ENCODE results near the gene GPR142. TPM values are rescaled to one million over a fixed set of nuclear protein-coding genes. Genes with fewer than 3 reads are reported as not detected.

GPR142 gene
- total and polyA plus RNA-seq, 4 donors: 0.22 to 0.86 (median 0.51) TPM

- DNase-seq (ENCODE audit: low read depth in 4 of 6, low spot score in 6 of 6): peak in 2 of 6 donors; percentile 40 to 58
- Histone ChIP-seq H3K4me1 (ENCODE audit: control insufficient read depth, insufficient read depth, low read length) (peaks cover 21% of the 10 kb centered on the region), H3K4me3 (ENCODE audit: low read depth, low read length) (no peak overlapping the region), H3K27me3 (ENCODE audit: control insufficient read depth, insufficient read depth, low read length) (peaks cover 60% of the 10 kb centered on the region), H3K27ac (ENCODE audit: low read depth, low read length) (no peak overlapping the region), H3K36me3 (ENCODE audit: control insufficient read depth, insufficient read depth, low read length) (peaks cover 23% of the 10 kb centered on the region), H3K9me3 (ENCODE audit: control insufficient read depth, insufficient read depth, low read length) (no peaks in the 10 kb centered on the region)
- 9% methylated on average over 27 of the region's 29 CpGs for WGBS (ENCODE audit: insufficient coverage)
Observed at GRCh38 chr17:74354123-74354522, 13.2 kb upstream of the GPR142 start.

- peaks cover 23% of the 10 kb centered on the region for H3K36me3 ChIP-seq (ENCODE audit: control insufficient read depth, insufficient read depth, low read length)
- WGBS (ENCODE audit: insufficient coverage): 90% methylated on average over 6 of the region's 10 CpGs
- no peak for DNase-seq (ENCODE audit: low read depth in 4 of 6, low spot score in 6 of 6)
- peaks cover 21% of the 10 kb centered on the region for H3K4me1 ChIP-seq (ENCODE audit: control insufficient read depth, insufficient read depth, low read length)
- no peak overlapping the region for H3K27ac ChIP-seq (ENCODE audit: low read depth, low read length)
- H3K27me3 ChIP-seq (ENCODE audit: control insufficient read depth, insufficient read depth, low read length): peaks cover 60% of the 10 kb centered on the region
- H3K4me3 ChIP-seq (ENCODE audit: low read depth, low read length): no peak overlapping the region
- H3K9me3 ChIP-seq (ENCODE audit: control insufficient read depth, insufficient read depth, low read length): no peaks in the 10 kb centered on the region
Observed at GRCh38 chr17:74354561-74354960, 12.7 kb upstream of the GPR142 start.

DNA sequence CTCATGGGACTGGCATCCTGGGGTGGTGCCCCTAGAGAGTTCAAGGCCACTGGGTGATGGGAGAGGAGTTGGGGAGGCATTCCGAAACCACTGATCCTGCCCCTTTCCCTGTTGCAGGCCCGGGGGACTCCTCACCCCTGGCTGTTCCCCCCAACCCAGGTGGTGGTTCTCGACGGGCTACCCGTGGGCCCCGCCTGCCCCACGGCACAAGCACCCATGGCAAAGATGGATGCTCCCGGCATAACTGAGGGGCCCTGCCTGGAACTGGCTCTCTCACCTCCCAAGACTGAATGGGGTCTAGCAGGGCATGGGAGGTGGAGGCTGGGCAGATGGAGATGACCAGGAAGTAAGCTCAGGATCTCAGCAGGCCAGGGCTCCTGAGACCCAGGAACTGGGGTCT, 12.2 kb upstream of the GPR142 start:
- Histone ChIP-seq H3K9me3 (ENCODE audit: control insufficient read depth, insufficient read depth, low read length) (no peaks in the 10 kb centered on the region), H3K4me1 (ENCODE audit: control insufficient read depth, insufficient read depth, low read length) (peaks cover 25% of the 10 kb centered on the region), H3K27ac (ENCODE audit: low read depth, low read length) (no peak overlapping the region), H3K27me3 (ENCODE audit: control insufficient read depth, insufficient read depth, low read length) (peaks cover 60% of the 10 kb centered on the region), H3K4me3 (ENCODE audit: low read depth, low read length) (no peak overlapping the region), H3K36me3 (ENCODE audit: control insufficient read depth, insufficient read depth, low read length) (peaks cover 26% of the 10 kb centered on the region)
- no peak for DNase-seq (ENCODE audit: low read depth in 4 of 6, low spot score in 6 of 6)
- WGBS (ENCODE audit: insufficient coverage): 93% methylated on average over 6 of the region's 8 CpGs

- peak in 1 of 6 donors; percentile 47 for DNase-seq (ENCODE audit: low read depth in 4 of 6, low spot score in 6 of 6)
- peaks cover 27% of the 10 kb centered on the region for H3K36me3 ChIP-seq (ENCODE audit: control insufficient read depth, insufficient read depth, low read length)
- H3K4me3 ChIP-seq (ENCODE audit: low read depth, low read length): no peak overlapping the region
- H3K27ac ChIP-seq (ENCODE audit: low read depth, low read length): no peak overlapping the region
- WGBS (ENCODE audit: insufficient coverage): 25% methylated on average over 103 of the region's 105 CpGs
- no peaks in the 10 kb centered on the region for H3K9me3 ChIP-seq (ENCODE audit: control insufficient read depth, insufficient read depth, low read length)
- H3K4me1 ChIP-seq (ENCODE audit: control insufficient read depth, insufficient read depth, low read length): peaks cover 38% of the 10 kb centered on the region
- peaks cover 45% of the 10 kb centered on the region for H3K27me3 ChIP-seq (ENCODE audit: control insufficient read depth, insufficient read depth, low read length)
Observed at GRCh38 chr17:74356646-74357465, 10.4 kb upstream of the GPR142 start.

GRCh38 chr17:74357466-74357809, 9.9 kb upstream of the GPR142 start:
- Histone ChIP-seq H3K9me3 (ENCODE audit: control insufficient read depth, insufficient read depth, low read length) (no peaks in the 10 kb centered on the region), H3K27ac (ENCODE audit: low read depth, low read length) (no peak overlapping the region), H3K4me1 (ENCODE audit: control insufficient read depth, insufficient read depth, low read length) (peaks cover 38% of the 10 kb centered on the region), H3K36me3 (ENCODE audit: control insufficient read depth, insufficient read depth, low read length) (peaks cover 27% of the 10 kb centered on the region), H3K4me3 (ENCODE audit: low read depth, low read length) (no peak overlapping the region), H3K27me3 (ENCODE audit: control insufficient read depth, insufficient read depth, low read length) (peaks cover 40% of the 10 kb centered on the region)
- WGBS (ENCODE audit: insufficient coverage): 42% methylated on average over 32 of the region's 32 CpGs
- DNase-seq (ENCODE audit: low read depth in 4 of 6, low spot score in 6 of 6): no peak

DNA sequence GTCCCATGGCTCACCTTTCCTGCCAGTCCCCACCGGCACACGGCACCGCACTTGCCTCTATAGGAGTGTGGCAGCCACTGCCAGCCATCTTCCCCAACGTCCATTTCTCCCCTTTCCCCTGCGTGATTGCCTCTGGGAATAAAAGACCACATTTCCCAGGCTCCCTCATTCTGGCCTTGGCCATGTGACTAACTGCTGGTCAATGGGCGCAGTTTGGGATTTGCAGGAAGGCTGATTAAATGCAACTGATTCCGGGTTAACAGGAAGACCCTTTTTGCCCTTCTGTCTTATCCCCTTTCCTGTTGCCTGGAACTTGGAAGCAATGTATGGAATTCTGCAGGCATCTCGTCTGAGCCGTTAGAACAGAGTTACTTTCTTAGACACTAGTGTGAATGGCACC, 8.6 kb upstream of the GPR142 start:
- no peak for DNase-seq (ENCODE audit: low read depth in 4 of 6, low spot score in 6 of 6)
- Histone ChIP-seq H3K9me3 (ENCODE audit: control insufficient read depth, insufficient read depth, low read length) (no peaks in the 10 kb centered on the region), H3K4me1 (ENCODE audit: control insufficient read depth, insufficient read depth, low read length) (peaks cover 50% of the 10 kb centered on the region), H3K4me3 (ENCODE audit: low read depth, low read length) (no peak overlapping the region), H3K27ac (ENCODE audit: low read depth, low read length) (no peak overlapping the region), H3K36me3 (ENCODE audit: control insufficient read depth, insufficient read depth, low read length) (peaks cover 27% of the 10 kb centered on the region), H3K27me3 (ENCODE audit: control insufficient read depth, insufficient read depth, low read length) (peaks cover 28% of the 10 kb centered on the region)
- WGBS (ENCODE audit: insufficient coverage): 91% methylated on average over 4 of the region's 9 CpGs

DNA sequence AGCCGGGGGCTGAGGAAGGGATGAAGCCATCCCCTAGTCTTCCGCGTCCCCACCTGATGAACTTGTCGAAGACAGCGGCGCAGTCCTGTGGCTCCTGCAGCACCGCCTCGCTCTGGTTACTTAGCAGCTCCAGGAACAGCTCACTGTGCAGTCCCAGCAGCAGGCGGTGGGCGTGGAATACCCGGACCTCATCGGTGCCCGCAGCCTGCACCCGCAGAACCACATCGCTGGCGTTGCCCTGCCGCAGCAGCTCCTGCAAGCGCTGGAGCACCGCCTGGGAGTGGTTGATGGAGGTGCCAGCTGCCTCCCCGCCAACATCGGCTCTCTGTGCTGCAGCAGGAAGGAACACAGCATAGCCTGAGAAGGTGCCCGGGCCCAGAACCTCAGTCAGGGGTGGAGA, 7.4 kb upstream of the GPR142 start:
- WGBS (ENCODE audit: insufficient coverage): 86% methylated on average over 17 of the region's 22 CpGs
- Histone ChIP-seq H3K4me3 (ENCODE audit: low read depth, low read length) (no peak overlapping the region), H3K27me3 (ENCODE audit: control insufficient read depth, insufficient read depth, low read length) (peaks cover 17% of the 10 kb centered on the region), H3K9me3 (ENCODE audit: control insufficient read depth, insufficient read depth, low read length) (no peaks in the 10 kb centered on the region), H3K36me3 (ENCODE audit: control insufficient read depth, insufficient read depth, low read length) (peaks cover 24% of the 10 kb centered on the region), H3K4me1 (ENCODE audit: control insufficient read depth, insufficient read depth, low read length) (peaks cover 53% of the 10 kb centered on the region), H3K27ac (ENCODE audit: low read depth, low read length) (no peak overlapping the region)
- no peak for DNase-seq (ENCODE audit: low read depth in 4 of 6, low spot score in 6 of 6)

GRCh38 chr17:74360899-74361229, 6.4 kb upstream of the GPR142 start:
- peak overlapping the region; percentile 86 for H3K27ac ChIP-seq (ENCODE audit: low read depth, low read length)
- peaks cover 17% of the 10 kb centered on the region for H3K27me3 ChIP-seq (ENCODE audit: control insufficient read depth, insufficient read depth, low read length)
- H3K4me3 ChIP-seq (ENCODE audit: low read depth, low read length): peak overlapping the region; percentile 22
- peaks cover 18% of the 10 kb centered on the region for H3K36me3 ChIP-seq (ENCODE audit: control insufficient read depth, insufficient read depth, low read length)
- H3K9me3 ChIP-seq (ENCODE audit: control insufficient read depth, insufficient read depth, low read length): no peaks in the 10 kb centered on the region
- DNase-seq (ENCODE audit: low read depth in 4 of 6, low spot score in 6 of 6): no peak
- WGBS (ENCODE audit: insufficient coverage): 32% methylated on average over 7 of the region's 7 CpGs
- H3K4me1 ChIP-seq (ENCODE audit: control insufficient read depth, insufficient read depth, low read length): peaks cover 53% of the 10 kb centered on the region

GRCh38 chr17:74361230-74362068, 5.9 kb upstream of the GPR142 start, which contains the start of gene BTBD17:
BTBD17 (minus strand) TSS chr17:74361868; CDS start chr17:74361819, 49 bp downstream.
- peaks cover 12% of the 10 kb centered on the region for H3K27me3 ChIP-seq (ENCODE audit: control insufficient read depth, insufficient read depth, low read length)
- WGBS (ENCODE audit: insufficient coverage): 9% methylated on average over 28 of the region's 28 CpGs
- peak within 1 kb of the TSS; percentile 86 for H3K27ac ChIP-seq (ENCODE audit: low read depth, low read length)
- no peaks in the 10 kb centered on the region for H3K9me3 ChIP-seq (ENCODE audit: control insufficient read depth, insufficient read depth, low read length)
- peaks cover 51% of the 10 kb centered on the region for H3K4me1 ChIP-seq (ENCODE audit: control insufficient read depth, insufficient read depth, low read length)
- peaks cover 12% of the 10 kb centered on the region for H3K36me3 ChIP-seq (ENCODE audit: control insufficient read depth, insufficient read depth, low read length)
- peak within 1 kb of the TSS; percentile 22 for H3K4me3 ChIP-seq (ENCODE audit: low read depth, low read length)
- DNase-seq (ENCODE audit: low read depth in 4 of 6, low spot score in 6 of 6): peak in 3 of 6 donors; percentile 58 to 91 (median 90)

All from spinal cord (tissue), 10 donors.